Astrocyte (in vitro differentiated cells and primary cell): ENCODE results near the gene CCDC158.

Source experiments
- EZH2 ChIP-seq: IDR thresholded peaks from 2 replicates; pipeline ENCODE4 v1.6.1; 2012; ENCODE audit warnings: mild to moderate bottlenecking, low read length, inconsistent platforms; ENCODE audit not compliant: insufficient read depth
- TF ChIP-seq, protein P1 (sequence below): IDR thresholded peaks from 2 replicates; pipeline ENCODE4 v1.5.1; 2011; ENCODE audit warnings: low read depth, mild to moderate bottlenecking, inconsistent platforms, low read length, moderate library complexity; ENCODE audit not compliant: insufficient read depth

DNA sequence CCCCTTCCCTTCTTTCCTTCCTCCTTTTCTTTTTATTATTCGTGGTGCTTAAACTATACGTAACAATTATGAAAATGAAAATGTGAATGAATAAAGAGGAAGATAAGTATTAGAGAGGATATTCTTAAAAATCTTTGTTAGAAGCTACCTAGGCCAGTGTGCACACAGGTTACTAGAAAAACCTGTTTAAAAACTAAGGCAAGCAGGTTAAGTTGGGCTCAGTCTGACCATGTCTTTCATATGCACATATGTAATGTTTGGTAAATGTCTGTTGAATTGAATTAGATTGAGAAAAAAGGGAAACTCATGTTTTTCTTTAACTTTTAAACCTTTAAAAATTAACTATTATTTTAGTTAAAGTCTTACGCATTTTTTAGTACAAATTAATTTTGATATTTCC is 21.9 kb upstream of the CCDC158 start:
- TF ChIP-seq EZH2 = no peak
- TF ChIP-seq, protein P1, sequence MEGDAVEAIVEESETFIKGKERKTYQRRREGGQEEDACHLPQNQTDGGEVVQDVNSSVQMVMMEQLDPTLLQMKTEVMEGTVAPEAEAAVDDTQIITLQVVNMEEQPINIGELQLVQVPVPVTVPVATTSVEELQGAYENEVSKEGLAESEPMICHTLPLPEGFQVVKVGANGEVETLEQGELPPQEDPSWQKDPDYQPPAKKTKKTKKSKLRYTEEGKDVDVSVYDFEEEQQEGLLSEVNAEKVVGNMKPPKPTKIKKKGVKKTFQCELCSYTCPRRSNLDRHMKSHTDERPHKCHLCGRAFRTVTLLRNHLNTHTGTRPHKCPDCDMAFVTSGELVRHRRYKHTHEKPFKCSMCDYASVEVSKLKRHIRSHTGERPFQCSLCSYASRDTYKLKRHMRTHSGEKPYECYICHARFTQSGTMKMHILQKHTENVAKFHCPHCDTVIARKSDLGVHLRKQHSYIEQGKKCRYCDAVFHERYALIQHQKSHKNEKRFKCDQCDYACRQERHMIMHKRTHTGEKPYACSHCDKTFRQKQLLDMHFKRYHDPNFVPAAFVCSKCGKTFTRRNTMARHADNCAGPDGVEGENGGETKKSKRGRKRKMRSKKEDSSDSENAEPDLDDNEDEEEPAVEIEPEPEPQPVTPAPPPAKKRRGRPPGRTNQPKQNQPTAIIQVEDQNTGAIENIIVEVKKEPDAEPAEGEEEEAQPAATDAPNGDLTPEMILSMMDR = no peak
